ENCODE measurements around the gene ITGB4. TPM values are rescaled to one million over a fixed set of nuclear protein-coding genes. Genes with fewer than 3 reads are reported as not detected.

ITGB4 gene
- total and polyA plus RNA-seq, 2 of the 13 experiments (the other 11 are each of a cell fraction or from before 2014, with no cell fraction given), result 6.9 to 14.5 TPM

GRCh38 chr17:75779250-75779986 lies 58.2 kb downstream of the ITGB4 start (continued):
- peak; percentile 99 for TF ChIP-seq GMEB2 (CRISPR knock-in tag; IDR thresholded peaks at IDR 0.05; ENCODE audit: low read depth)
- peak; percentile 100 for TF ChIP-seq POLR2G (IDR thresholded peaks at IDR 0.05; ENCODE audit: low read depth, low read length)
- no peak for TF ChIP-seq ZNF652 (CRISPR knock-in tag; IDR thresholded peaks at IDR 0.05; ENCODE audit: borderline replicate concordance, low read depth)
- peak; percentile 55; the same call in 1 of the 2 replicates for TF ChIP-seq RXRB (CRISPR knock-in tag; IDR thresholded peaks at IDR 0.05; ENCODE audit: borderline replicate concordance)
- peak; percentile 78; the same call in 1 of the 2 replicates for TF ChIP-seq DMAP1 (CRISPR knock-in tag; IDR thresholded peaks at IDR 0.05)
- TF ChIP-seq ZNF142 (CRISPR knock-in tag; IDR thresholded peaks at IDR 0.05), result peak; percentile 92
- peak; percentile 78 for TF ChIP-seq UBTF (CRISPR knock-in tag; IDR thresholded peaks at IDR 0.05)
- TF ChIP-seq ZNF430 (CRISPR knock-in tag; IDR thresholded peaks at IDR 0.05), result 0 out of 2 replicates have a peak, but pooled peaks have one; percentile 58
- peak; percentile 29; the same call in 1 of the 2 replicates for TF ChIP-seq TFDP1 (CRISPR knock-in tag; IDR thresholded peaks at IDR 0.05; ENCODE audit: borderline replicate concordance)
- TF ChIP-seq ZNF558 (CRISPR knock-in tag; IDR thresholded peaks at IDR 0.05; ENCODE audit: borderline replicate concordance), result peak; percentile 65; the same call in 1 of the 2 replicates
- TF ChIP-seq CEBPG (CRISPR knock-in tag; IDR thresholded peaks at IDR 0.05), result 0 out of 2 replicates have a peak, but pooled peaks have one; percentile 3
- TF ChIP-seq MIER3 (CRISPR knock-in tag; IDR thresholded peaks at IDR 0.05; ENCODE audit: borderline replicate concordance), result peak; percentile 93
- no peak for TF ChIP-seq ZNF34 (CRISPR knock-in tag; IDR thresholded peaks at IDR 0.05; ENCODE audit: borderline replicate concordance)
- no peak for TF ChIP-seq NFRKB (IDR thresholded peaks at IDR 0.05)
- no peak for TF ChIP-seq DZIP1 (CRISPR knock-in tag; IDR thresholded peaks at IDR 0.05)
